ENCODE results near the gene EXOC3. TPM values are rescaled to one million over a fixed set of nuclear protein-coding genes. Genes with fewer than 3 reads are reported as not detected.

Gene EXOC3
- total RNA-seq, 3 donors from 2014 or later: 49.8 to 63.7 (median 53.3) TPM

- Histone ChIP-seq H3K4me1 (no peaks in the 10 kb centered on the region), H3K9me3 (no peaks in the 10 kb centered on the region), H3K27me3 (peaks cover 0 to 9% of the 10 kb centered on the region in 2 donors), H3K4me3 (no peak overlapping the region), H3K36me3 (no peaks in the 10 kb centered on the region), H3K27ac (no peak overlapping the region)
- no peak for DNase-seq (ENCODE audit: low spot score in 2 of 2)
- TF ChIP-seq POLR2AphosphoS5 (IDR thresholded peaks at IDR 0.05) (no peak), POLR2A (IDR thresholded peaks at IDR 0.05) (no peak), CTCF (IDR thresholded peaks at IDR 0.05) (no peak)
- intact Hi-C loops (cut with DNase I; ENCODE audit: low total_unique reads): no loop called here
These were observed 37.6 kb upstream of the EXOC3 start for GRCh38 chr5:405421-405820.

GRCh38 chr5:406041-406440 lies 36.9 kb upstream of the EXOC3 start:
- DNase-seq (ENCODE audit: low spot score in 2 of 2): no peak
- no peaks in the 10 kb centered on the region for H3K4me1 ChIP-seq
- intact Hi-C loops (cut with DNase I; ENCODE audit: low total_unique reads): no loop called here
- peaks cover 0 to 6% of the 10 kb centered on the region in 2 donors for H3K27me3 ChIP-seq
- no peak overlapping the region for H3K27ac ChIP-seq
- H3K4me3 ChIP-seq: no peak overlapping the region
- TF ChIP-seq POLR2A (IDR thresholded peaks at IDR 0.05): no peak
- no peak for TF ChIP-seq POLR2AphosphoS5 (IDR thresholded peaks at IDR 0.05)
- no peak for TF ChIP-seq CTCF (IDR thresholded peaks at IDR 0.05)
- no peaks in the 10 kb centered on the region for H3K36me3 ChIP-seq
- no peaks in the 10 kb centered on the region for H3K9me3 ChIP-seq

GRCh38 chr5:407051-407450 lies 35.9 kb upstream of the EXOC3 start:
- no peak for DNase-seq (ENCODE audit: low spot score in 2 of 2)
- intact Hi-C loops (cut with DNase I; ENCODE audit: low total_unique reads): no loop called here
- Histone ChIP-seq H3K4me3 (no peak overlapping the region), H3K4me1 (no peaks in the 10 kb centered on the region), H3K9me3 (no peaks in the 10 kb centered on the region), H3K36me3 (no peaks in the 10 kb centered on the region), H3K27me3 (peaks cover 0 to 3% of the 10 kb centered on the region in 2 donors), H3K27ac (no peak overlapping the region)
- TF ChIP-seq POLR2AphosphoS5 (IDR thresholded peaks at IDR 0.05) (no peak), CTCF (IDR thresholded peaks at IDR 0.05) (no peak), POLR2A (IDR thresholded peaks at IDR 0.05) (no peak)

GRCh38 chr5:407801-408268 lies 35.1 kb upstream of the EXOC3 start:
- Histone ChIP-seq H3K9me3 (no peaks in the 10 kb centered on the region), H3K36me3 (no peaks in the 10 kb centered on the region), H3K4me3 (no peak overlapping the region), H3K27ac (no peak overlapping the region), H3K4me1 (no peaks in the 10 kb centered on the region), H3K27me3 (no peaks in the 10 kb centered on the region)
- DNase-seq (ENCODE audit: low spot score in 2 of 2): no peak
- TF ChIP-seq POLR2A (IDR thresholded peaks at IDR 0.05) (no peak), CTCF (IDR thresholded peaks at IDR 0.05) (no peak), POLR2AphosphoS5 (IDR thresholded peaks at IDR 0.05) (no peak)
- intact Hi-C loops (cut with DNase I; ENCODE audit: low total_unique reads): no loop called here

- H3K27ac ChIP-seq: no peak overlapping the region
- H3K27me3 ChIP-seq: no peaks in the 10 kb centered on the region
- no peak overlapping the region for H3K4me3 ChIP-seq
- H3K4me1 ChIP-seq: no peaks in the 10 kb centered on the region
- H3K9me3 ChIP-seq: no peaks in the 10 kb centered on the region
- TF ChIP-seq POLR2AphosphoS5 (IDR thresholded peaks at IDR 0.05) (no peak), POLR2A (IDR thresholded peaks at IDR 0.05) (no peak), CTCF (IDR thresholded peaks at IDR 0.05) (no peak)
- intact Hi-C loops (cut with DNase I; ENCODE audit: low total_unique reads): no loop called here
- H3K36me3 ChIP-seq: no peaks in the 10 kb centered on the region
- no peak for DNase-seq (ENCODE audit: low spot score in 2 of 2)
These were observed 32.0 kb upstream of the EXOC3 start for GRCh38 chr5:410911-411517.

Measured in breast epithelium (tissue), 4 donors.